GM18870 (cell line): ENCODE data around the gene PTAR1.
A peak's percentile ranks its signal among the peaks of the same experiment; 100 is the strongest.

Source experiments
- ATAC-seq: cut with Tn5 transposase; IDR thresholded peaks from one replicate; pipeline ENCODE4 v1.9.1; 2021; ENCODE audit warnings: moderate library complexity; ENCODE audit not compliant: unreplicated experiment

The PTAR1 gene

DNA sequence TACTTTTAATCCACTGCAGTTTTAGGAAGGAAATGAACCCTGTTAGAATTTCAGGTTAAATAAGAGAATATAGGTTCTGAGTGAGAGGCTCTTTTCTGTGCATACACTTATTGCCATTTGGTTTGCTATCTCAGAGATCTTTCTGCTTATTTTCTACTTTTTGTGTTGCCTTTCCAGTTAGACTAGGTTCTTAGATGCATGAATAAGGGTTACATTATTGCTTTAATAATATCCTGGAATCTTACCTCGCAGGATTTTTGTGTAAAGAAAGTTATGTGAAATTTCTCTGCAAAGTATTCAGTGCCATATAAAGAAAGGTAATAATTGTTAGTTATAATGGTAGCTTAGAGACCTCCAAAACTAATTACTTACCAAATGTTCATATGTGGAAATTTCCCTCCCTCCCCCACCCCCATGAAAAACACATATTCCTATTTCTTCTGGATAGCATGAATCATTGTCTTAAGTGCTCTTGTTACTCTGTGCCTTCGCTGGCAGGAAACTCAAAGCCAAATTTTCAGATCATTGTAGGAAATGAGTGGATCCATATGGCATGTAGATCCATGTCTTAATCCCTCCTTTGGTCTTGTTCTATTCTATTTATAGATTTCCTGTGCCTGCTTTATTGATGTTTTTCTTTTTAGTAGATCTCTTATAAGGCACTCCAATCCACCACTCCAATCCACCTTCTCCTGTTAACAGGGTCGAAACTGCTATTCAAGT is 84.9 kb downstream of the PTAR1 start:
- ATAC-seq, result no peak

GRCh38 chr9:69674112-69674685 is 85.6 kb downstream of the PTAR1 start:
- ATAC-seq, result no peak

DNA sequence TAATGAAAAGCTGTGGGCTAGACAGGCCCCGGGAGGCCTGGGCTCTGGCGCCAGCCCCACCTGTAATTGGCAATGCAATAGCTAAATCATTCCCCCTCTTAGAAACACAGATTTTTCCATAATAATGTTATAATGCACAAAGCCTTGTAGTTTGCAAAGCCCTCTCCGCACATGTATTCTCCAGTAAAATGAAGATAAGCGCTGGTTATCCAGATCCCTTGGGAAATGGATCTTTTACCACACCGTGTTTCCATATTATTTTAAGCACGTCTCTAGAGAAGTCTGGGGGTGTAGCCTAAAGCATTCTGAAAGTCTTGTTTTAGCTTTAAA is 86.5 kb downstream of the PTAR1 start:
- ATAC-seq, result no peak

DNA sequence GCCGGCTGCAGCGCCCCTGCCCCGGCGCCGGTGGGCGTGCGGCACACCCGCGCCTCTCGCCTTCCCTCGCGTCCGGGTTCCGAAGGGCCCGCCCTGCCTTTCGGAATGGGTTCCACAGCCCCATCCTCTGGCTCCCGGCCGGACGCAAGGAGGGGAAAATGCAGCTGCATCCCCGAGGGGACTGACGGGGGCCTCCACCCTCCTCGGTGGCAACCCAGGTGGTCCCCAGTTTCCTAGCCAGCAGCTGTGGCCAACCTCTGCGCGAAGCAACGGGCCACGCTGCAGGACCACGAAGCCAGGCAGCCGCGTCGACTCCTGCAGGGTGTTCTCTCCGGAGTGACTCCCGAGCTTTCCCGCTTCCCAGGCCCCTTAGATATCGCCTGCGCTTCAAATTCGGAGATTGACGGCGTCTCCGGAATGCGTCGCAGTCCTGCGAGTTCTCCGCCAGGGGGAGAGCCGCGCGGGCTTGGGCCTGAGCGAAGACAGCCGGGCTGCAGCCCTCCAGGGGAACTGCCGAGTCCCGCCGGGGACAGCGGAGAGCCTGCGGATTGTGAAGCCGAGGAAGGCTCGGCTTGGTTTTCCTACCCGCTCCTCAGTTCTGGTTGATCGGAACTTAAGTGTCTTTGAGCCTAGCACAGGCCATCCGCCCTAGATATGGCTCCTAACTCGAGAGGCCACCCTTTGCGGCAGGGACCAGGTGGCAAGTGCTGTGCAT is 87.1 kb downstream of the PTAR1 start:
- peak; percentile 77 for ATAC-seq

DNA sequence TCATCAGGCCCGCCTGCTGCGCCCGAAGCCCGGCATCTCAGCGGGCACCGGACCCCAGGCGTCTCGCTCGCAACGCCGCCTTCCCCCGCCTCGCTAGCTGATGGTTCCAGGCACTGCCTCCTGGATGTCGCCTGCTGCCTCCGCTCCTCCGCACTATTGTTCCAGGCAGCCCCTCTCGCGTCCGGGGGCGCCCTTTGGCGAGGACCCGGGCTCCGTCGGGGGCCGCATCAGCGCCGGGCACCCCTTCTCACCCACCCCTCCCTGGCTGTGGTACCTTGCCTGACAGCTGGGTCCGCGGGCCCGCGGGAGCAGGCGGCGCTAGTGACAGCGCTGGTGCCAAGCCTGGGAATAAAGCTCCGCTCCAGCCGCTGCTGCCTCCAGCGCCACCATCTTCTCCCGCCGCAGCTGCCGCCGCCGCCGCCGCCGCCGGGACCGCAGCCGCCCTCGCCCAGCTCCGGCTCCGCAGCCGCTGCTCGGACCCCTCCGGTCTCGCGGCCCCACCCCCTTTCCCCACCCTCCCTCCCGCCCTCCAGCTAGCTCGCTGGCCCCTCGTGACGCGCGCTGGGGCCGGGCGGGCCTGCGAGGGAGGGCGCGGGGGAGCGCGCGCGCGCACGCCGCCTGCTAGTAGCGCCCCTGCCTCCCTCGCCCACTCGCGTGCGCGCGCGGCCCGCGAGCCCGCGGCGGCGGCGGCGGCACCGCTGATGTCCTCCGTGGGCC is 87.8 kb downstream of the PTAR1 start, which contains the start of gene APBA1:
Gene APBA1, minus strand, starts transcription at position 493 of the 717 bp plus-strand sequence.
- no peak for ATAC-seq

DNA sequence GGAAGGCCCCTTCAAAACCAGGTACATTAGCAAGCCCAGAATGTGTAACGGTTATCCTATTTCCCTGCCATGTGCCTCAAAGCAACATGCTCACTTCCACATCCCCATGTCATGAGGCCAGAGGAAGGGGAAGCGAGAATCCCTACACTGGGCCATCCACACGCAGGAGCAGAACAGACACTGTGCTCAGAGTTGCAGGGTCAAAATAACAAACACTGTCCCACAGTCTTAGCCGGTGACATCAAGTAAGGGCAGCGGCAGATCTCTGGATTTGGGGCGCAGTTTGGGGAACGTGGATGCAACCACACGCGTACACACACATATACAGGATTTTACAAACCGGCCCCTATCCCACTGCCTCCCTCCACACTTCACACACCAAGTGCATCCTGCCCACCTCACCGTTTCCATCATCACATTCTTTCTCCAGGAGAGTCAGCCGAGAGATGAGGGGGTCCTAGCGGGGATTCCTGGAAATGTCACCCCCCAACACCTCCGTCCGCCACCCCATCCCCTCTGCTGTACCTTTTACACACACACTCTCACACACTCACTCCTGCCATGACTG is 88.4 kb downstream of the PTAR1 start:
- ATAC-seq, result no peak

- ATAC-seq, result no peak
Measured at GRCh38 chr9:69667306-69667705, 92.5 kb downstream of the PTAR1 start.

DNA sequence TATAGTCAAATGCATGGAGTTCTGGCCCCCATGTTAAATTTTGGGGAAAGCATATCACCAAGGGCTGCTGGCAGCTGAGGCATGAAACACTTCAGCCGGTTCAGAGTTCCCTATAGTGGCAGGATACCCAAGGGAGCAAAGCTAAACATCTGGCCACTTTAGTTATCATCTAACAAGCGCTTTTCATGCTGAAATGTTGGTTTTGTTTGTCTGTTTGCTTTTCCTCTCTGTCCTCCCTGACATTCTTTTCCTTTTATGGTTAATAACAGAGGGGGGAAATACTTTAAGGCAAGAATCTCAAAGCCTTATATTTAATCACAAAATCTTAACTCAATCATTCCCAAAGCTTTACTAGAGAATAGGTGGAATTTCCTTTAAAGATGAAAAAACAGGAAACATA is 99.5 kb downstream of the PTAR1 start:
- ATAC-seq, result no peak
